SK-N-SH treated with all-trans-retinoic acid at 6 μM for 48 hours (cell line): ENCODE measurements around the gene SMYD3.

Experiments used
- ATAC-seq: fragments of 200-7000 bp; cut with Tn5 transposase; 3 replicates; pipeline ENCODE4 v1.9.1; 2020; ENCODE audit warnings: mild to moderate bottlenecking, moderate library complexity
- CSDC2 ChIP-seq: fragments of 250-450 bp; sonication (Bioruptor Pico); IDR thresholded peaks from 2 replicates; pipeline ENCODE4 v1.5.0; 2020; ENCODE audit warnings: mild to moderate bottlenecking, moderate library complexity
- ESRRG ChIP-seq: fragments of 250-450 bp; sonication (Bioruptor Pico); IDR thresholded peaks from 2 replicates; pipeline ENCODE4 v1.6.1; 2021; ENCODE audit warnings: mild to moderate bottlenecking
- ISL1 ChIP-seq: fragments of 250-450 bp; sonication (Bioruptor Pico); IDR thresholded peaks from 2 replicates; pipeline ENCODE4 v2.1.2; 2022; ENCODE audit warnings: mild to moderate bottlenecking, moderate library complexity
- OSR1 ChIP-seq: fragments of 250-450 bp; sonication (Bioruptor Pico); IDR thresholded peaks from 2 replicates; pipeline ENCODE4 v1.8.0; 2022; ENCODE audit warnings: moderate library complexity, mild to moderate bottlenecking, inconsistent platforms
- RARB ChIP-seq: fragments of 250-450 bp; sonication (Bioruptor Pico); IDR thresholded peaks from 2 replicates; pipeline ENCODE4 v1.8.0; 2021; ENCODE audit warnings: mild to moderate bottlenecking, moderate library complexity
- TCF4 ChIP-seq: fragments of 250-450 bp; sonication (Bioruptor Pico); IDR thresholded peaks from 2 replicates; pipeline ENCODE4 v1.8.0; 2021; ENCODE audit warnings: mild to moderate bottlenecking, moderate library complexity, borderline replicate concordance
- TOX ChIP-seq: fragments of 250-450 bp; sonication (Bioruptor Pico); IDR thresholded peaks from 2 replicates; pipeline ENCODE4 v1.8.0; 2021; ENCODE audit warnings: mild to moderate bottlenecking, moderate library complexity, borderline replicate concordance
- ZFP3 ChIP-seq: fragments of 250-450 bp; sonication (Bioruptor Pico); IDR thresholded peaks from 2 replicates; pipeline ENCODE4 v1.5.0; 2020; ENCODE audit warnings: mild to moderate bottlenecking, moderate library complexity
- ZNF8 ChIP-seq: fragments of 450-650 bp; formaldehyde crosslinking; IDR thresholded peaks from 2 replicates; pipeline ENCODE4 v1.5.0; 2020; ENCODE audit warnings: mild to moderate bottlenecking, moderate library complexity
- TF ChIP-seq, protein P1 (sequence below): fragments of 250-450 bp; sonication (Bioruptor Pico); IDR thresholded peaks from 2 replicates; pipeline ENCODE4 v1.5.1; 2020; ENCODE audit warnings: low read depth, mild to moderate bottlenecking, moderate library complexity
- TF ChIP-seq, protein P2 (sequence below): fragments of 250-450 bp; sonication (Bioruptor Pico); IDR thresholded peaks from 2 replicates; pipeline ENCODE4 v1.8.0; 2021; ENCODE audit warnings: low read depth, mild to moderate bottlenecking, moderate library complexity, borderline replicate concordance
- TF ChIP-seq, protein P3 (sequence below): fragments of 250-450 bp; sonication (Bioruptor Pico); IDR thresholded peaks from 2 replicates; pipeline ENCODE4 v1.8.0; 2020; ENCODE audit warnings: mild to moderate bottlenecking, moderate library complexity, borderline replicate concordance
- TF ChIP-seq, protein P4 (sequence below): fragments of 250-450 bp; sonication (Bioruptor Pico); IDR thresholded peaks from 2 replicates; pipeline ENCODE4 v1.5.0; 2020; ENCODE audit warnings: mild to moderate bottlenecking, moderate library complexity
- TF ChIP-seq, protein P5 (sequence below): fragments of 250-450 bp; sonication (Bioruptor Pico); IDR thresholded peaks from 2 replicates; pipeline ENCODE4 v1.5.1; 2021; ENCODE audit warnings: mild to moderate bottlenecking, moderate library complexity

SMYD3 gene

DNA sequence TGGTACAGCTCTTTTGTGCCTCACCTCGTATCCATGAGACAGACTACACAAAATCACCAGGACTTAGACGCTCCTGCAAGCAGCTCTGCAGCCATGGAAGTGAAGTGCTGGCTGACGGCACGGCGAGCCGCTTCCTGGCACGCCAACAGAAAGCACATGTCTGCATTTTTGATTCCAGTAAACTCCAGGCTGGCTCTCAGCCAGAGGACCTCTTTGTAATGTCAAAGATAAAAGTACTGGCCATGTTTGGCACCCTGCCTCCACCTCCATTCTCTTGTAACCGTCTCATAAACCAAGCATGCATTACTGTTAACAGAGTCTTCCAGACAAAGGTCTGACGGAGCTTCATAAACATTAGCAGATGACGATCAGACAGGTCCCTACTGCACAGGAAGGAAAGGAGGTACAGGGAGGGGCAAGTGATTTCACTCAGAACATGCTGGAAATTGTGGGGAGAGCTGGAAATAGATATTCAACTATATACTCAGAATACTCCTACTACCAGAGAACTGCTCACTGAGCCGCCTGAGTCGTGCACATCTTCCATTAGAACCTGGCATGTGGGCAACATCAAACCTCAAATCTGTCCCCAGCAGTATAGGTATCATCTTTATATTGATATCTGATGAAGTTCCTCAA, 632.0 kb downstream of the SMYD3 start:
- ATAC-seq, result peak; percentile 96
- TF ChIP-seq ESRRG (CRISPR knock-in tag) (no peak), TOX (CRISPR knock-in tag) (peak; percentile 91), ISL1 (peak; percentile 98), ZNF8 (CRISPR knock-in tag) (0 out of 2 replicates have a peak, but pooled peaks have one; percentile 21), OSR1 (CRISPR knock-in tag) (peak; percentile 59; the same call in 1 of the 2 replicates), ZFP3 (CRISPR knock-in tag) (0 out of 2 replicates have a peak, but pooled peaks have one; percentile 32), RARB (CRISPR knock-in tag) (0 out of 2 replicates have a peak, but pooled peaks have one; percentile 54), CSDC2 (CRISPR knock-in tag) (no peak), TCF4 (CRISPR knock-in tag) (peak; percentile 89; the same call in 1 of the 2 replicates)
- TF ChIP-seq, protein P1, sequence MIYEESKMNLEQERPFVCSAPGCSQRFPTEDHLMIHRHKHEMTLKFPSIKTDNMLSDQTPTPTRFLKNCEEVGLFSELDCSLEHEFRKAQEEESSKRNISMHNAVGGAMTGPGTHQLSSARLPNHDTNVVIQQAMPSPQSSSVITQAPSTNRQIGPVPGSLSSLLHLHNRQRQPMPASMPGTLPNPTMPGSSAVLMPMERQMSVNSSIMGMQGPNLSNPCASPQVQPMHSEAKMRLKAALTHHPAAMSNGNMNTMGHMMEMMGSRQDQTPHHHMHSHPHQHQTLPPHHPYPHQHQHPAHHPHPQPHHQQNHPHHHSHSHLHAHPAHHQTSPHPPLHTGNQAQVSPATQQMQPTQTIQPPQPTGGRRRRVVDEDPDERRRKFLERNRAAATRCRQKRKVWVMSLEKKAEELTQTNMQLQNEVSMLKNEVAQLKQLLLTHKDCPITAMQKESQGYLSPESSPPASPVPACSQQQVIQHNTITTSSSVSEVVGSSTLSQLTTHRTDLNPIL (CRISPR knock-in tag), result no peak
- TF ChIP-seq, protein P2, sequence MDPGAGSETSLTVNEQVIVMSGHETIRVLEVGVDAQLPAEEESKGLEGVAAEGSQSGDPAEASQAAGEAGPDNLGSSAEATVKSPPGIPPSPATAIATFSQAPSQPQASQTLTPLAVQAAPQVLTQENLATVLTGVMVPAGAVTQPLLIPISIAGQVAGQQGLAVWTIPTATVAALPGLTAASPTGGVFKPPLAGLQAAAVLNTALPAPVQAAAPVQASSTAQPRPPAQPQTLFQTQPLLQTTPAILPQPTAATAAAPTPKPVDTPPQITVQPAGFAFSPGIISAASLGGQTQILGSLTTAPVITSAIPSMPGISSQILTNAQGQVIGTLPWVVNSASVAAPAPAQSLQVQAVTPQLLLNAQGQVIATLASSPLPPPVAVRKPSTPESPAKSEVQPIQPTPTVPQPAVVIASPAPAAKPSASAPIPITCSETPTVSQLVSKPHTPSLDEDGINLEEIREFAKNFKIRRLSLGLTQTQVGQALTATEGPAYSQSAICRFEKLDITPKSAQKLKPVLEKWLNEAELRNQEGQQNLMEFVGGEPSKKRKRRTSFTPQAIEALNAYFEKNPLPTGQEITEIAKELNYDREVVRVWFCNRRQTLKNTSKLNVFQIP (CRISPR knock-in tag), result 0 out of 2 replicates have a peak, but pooled peaks have one; percentile 82
- TF ChIP-seq, protein P3, sequence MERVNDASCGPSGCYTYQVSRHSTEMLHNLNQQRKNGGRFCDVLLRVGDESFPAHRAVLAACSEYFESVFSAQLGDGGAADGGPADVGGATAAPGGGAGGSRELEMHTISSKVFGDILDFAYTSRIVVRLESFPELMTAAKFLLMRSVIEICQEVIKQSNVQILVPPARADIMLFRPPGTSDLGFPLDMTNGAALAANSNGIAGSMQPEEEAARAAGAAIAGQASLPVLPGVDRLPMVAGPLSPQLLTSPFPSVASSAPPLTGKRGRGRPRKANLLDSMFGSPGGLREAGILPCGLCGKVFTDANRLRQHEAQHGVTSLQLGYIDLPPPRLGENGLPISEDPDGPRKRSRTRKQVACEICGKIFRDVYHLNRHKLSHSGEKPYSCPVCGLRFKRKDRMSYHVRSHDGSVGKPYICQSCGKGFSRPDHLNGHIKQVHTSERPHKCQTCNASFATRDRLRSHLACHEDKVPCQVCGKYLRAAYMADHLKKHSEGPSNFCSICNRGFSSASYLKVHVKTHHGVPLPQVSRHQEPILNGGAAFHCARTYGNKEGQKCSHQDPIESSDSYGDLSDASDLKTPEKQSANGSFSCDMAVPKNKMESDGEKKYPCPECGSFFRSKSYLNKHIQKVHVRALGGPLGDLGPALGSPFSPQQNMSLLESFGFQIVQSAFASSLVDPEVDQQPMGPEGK (CRISPR knock-in tag), result peak; percentile 27; the same call in 1 of the 2 replicates
- TF ChIP-seq, protein P4, sequence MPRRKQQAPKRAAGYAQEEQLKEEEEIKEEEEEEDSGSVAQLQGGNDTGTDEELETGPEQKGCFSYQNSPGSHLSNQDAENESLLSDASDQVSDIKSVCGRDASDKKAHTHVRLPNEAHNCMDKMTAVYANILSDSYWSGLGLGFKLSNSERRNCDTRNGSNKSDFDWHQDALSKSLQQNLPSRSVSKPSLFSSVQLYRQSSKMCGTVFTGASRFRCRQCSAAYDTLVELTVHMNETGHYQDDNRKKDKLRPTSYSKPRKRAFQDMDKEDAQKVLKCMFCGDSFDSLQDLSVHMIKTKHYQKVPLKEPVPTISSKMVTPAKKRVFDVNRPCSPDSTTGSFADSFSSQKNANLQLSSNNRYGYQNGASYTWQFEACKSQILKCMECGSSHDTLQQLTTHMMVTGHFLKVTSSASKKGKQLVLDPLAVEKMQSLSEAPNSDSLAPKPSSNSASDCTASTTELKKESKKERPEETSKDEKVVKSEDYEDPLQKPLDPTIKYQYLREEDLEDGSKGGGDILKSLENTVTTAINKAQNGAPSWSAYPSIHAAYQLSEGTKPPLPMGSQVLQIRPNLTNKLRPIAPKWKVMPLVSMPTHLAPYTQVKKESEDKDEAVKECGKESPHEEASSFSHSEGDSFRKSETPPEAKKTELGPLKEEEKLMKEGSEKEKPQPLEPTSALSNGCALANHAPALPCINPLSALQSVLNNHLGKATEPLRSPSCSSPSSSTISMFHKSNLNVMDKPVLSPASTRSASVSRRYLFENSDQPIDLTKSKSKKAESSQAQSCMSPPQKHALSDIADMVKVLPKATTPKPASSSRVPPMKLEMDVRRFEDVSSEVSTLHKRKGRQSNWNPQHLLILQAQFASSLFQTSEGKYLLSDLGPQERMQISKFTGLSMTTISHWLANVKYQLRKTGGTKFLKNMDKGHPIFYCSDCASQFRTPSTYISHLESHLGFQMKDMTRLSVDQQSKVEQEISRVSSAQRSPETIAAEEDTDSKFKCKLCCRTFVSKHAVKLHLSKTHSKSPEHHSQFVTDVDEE, result peak; percentile 91; the same call in 1 of the 2 replicates
- TF ChIP-seq, protein P5, sequence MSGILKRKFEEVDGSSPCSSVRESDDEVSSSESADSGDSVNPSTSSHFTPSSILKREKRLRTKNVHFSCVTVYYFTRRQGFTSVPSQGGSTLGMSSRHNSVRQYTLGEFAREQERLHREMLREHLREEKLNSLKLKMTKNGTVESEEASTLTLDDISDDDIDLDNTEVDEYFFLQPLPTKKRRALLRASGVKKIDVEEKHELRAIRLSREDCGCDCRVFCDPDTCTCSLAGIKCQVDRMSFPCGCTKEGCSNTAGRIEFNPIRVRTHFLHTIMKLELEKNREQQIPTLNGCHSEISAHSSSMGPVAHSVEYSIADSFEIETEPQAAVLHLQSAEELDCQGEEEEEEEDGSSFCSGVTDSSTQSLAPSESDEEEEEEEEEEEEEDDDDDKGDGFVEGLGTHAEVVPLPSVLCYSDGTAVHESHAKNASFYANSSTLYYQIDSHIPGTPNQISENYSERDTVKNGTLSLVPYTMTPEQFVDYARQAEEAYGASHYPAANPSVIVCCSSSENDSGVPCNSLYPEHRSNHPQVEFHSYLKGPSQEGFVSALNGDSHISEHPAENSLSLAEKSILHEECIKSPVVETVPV, result no peak
- TF ChIP-seq, all 23 proteins: peak for 10

DNA sequence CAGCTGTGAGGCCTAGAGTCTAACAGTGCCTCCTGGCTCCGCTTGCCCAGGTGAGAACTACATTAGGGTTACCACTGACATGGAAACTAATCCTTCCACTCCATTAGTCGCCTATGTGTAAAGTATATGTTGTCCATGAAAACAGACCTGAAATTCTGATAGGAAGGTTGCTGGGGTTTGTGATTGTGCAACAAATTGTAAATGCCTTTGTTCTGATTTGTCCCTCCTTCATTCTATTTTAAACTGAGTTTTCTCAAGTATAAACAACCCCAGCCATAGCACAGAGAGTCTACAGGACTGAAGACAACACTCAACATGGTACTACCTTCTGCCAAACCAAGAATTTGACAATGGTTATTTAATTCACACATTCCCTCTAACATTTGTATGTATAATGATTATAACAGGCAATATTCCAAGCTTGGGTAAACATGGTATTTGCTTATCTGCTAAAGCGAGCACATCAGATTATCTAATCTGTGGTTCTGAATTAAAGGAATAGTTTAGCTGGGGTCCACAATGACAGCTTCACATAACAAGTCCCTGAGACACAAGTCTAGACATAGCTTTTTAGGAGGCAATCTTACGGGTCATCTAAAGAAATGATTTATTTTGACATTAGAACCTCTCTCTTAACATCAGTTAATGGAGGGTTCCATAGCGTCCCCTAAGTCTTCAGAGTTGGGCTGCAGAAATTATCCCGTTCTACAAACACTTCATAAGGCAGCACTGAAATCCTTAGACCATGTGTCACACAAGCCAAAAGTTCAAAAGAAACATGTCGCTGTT, 633.0 kb downstream of the SMYD3 start:
- peak; percentile 18 for ATAC-seq

More for the DNA sequence above, 633.0 kb downstream of the SMYD3 start:
- TF ChIP-seq RARB (CRISPR knock-in tag) (0 out of 2 replicates have a peak, but pooled peaks have one; percentile 62), OSR1 (CRISPR knock-in tag) (0 out of 2 replicates have a peak, but pooled peaks have one; percentile 62), ISL1 (no peak)
- TF ChIP-seq, protein P1 (CRISPR knock-in tag), result no peak
- TF ChIP-seq, protein P3 (CRISPR knock-in tag), result no peak
